Spleen (tissue), 11 donors: ENCODE results near the gene IRAK4. TPM values are rescaled to one million over a fixed set of nuclear protein-coding genes. Genes with fewer than 3 reads are reported as not detected.

Source experiments
- DNase-seq: peaks from one replicate; pipeline ENCODE4 v3.0.0-alpha.2; 2020
- H3K27ac ChIP-seq, 8 donors: fragments of 200-600 bp; sonication (generic) in 7 of 8; 1 replicate in 4 of 8; 2 replicates in 4 of 8; pipeline versions ENCODE4 v1.5.0 to v1.8.0; 2016 to 2021; ENCODE audit warnings: inconsistent platforms in 4 of 8, mild to moderate bottlenecking in 4 of 8, moderate library complexity in 1 of 8
- H3K27me3 ChIP-seq, 7 donors: fragments of 200-600 bp; sonication (generic) in 6 of 7; replicated peaks in 1 of 7; 1 replicate in 4 of 7; 2 replicates in 3 of 7; pipeline versions ENCODE4 v1.5.0 to v1.8.0; 2016 to 2021; ENCODE audit warnings: inconsistent platforms in 3 of 7, mild to moderate bottlenecking in 1 of 7
- H3K36me3 ChIP-seq, 6 donors: fragments of 200-600 bp; sonication (generic) in 5 of 6; 1 replicate in 4 of 6; 2 replicates in 2 of 6; pipeline versions ENCODE4 v1.5.0 to v1.8.0; 2016 to 2021; ENCODE audit warnings: inconsistent platforms in 2 of 6
- H3K4me1 ChIP-seq, 6 donors: fragments of 200-600 bp; sonication (generic) in 5 of 6; 1 replicate in 3 of 6; 2 replicates in 3 of 6; pipeline versions ENCODE4 v1.5.0 to v1.8.0; 2016 to 2021; ENCODE audit warnings: inconsistent platforms in 3 of 6
- H3K4me3 ChIP-seq, 8 donors: fragments of 200-600 bp; sonication (generic) in 7 of 8; 1 replicate in 4 of 8; 2 replicates in 4 of 8; pipeline versions ENCODE4 v1.5.0 to v1.8.0; 2016 to 2021; ENCODE audit warnings: inconsistent platforms in 4 of 8, mild to moderate bottlenecking in 4 of 8, moderate library complexity in 2 of 8
- H3K9me3 ChIP-seq, 8 donors: fragments of 200-600 bp; sonication (generic) in 7 of 8; 1 replicate in 4 of 8; 2 replicates in 4 of 8; pipeline versions ENCODE4 v1.5.0 to v1.8.0; 2016 to 2021; ENCODE audit warnings: inconsistent platforms in 4 of 8
- POLR2A ChIP-seq, 3 donors: fragments of 450-650 bp; IDR thresholded peaks; one replicate each; pipeline ENCODE4 v1.5.1; 2017; ENCODE audit warnings: antibody characterized with exemption in 3 of 3, mild to moderate bottlenecking in 1 of 3
- POLR2AphosphoS5 ChIP-seq, 3 donors: sonication (generic); formaldehyde crosslinking; IDR thresholded peaks; one replicate each; pipeline ENCODE4 v1.5.1; 2017; ENCODE audit warnings: antibody characterized with exemption in 3 of 3
- WGBS, 5 donors: extraction: QIAGEN DNeasy Blood & Tissue Kit in 3 of 5; methylation state at CpG; one replicate each; pipeline versions ENCODE4 v1.1.5 to v1.1.7; 2013 to 2018; 5-methylcytosine and 5-hydroxymethylcytosine counted together
- intact Hi-C: fragments of 100-400 bp; cut with DNase I; formaldehyde crosslinking; loops from one replicate; pipeline ENCODE4 v1.15.0; 2023; ENCODE audit warnings: low total_unique reads
- polyA plus RNA-seq, 3 donors: library from polyadenylated mRNA; stranded (reverse); fragments of 200-250 nt; gene quantifications; one replicate each; pipeline ENCODE4 v1.2.1, GENCODE V29; 2013
- total RNA-seq, 7 donors: library from RNA; depleted of rRNA in 3 of 7; stranded (reverse); fragments of >200 nt in 3 of 7; fragmentation: NEBNext Ultra II Directional in 4 of 7; extraction: Animal tissue kit (Norgen Biotek cat#: 25700) in 4 of 7; gene quantifications; one replicate each; pipeline versions ENCODE4 v1.1.0 to v1.2.1, GENCODE V29; 2016 to 2021
- TF ChIP-seq, protein P1 (sequence below), 11 experiments: fragments of 200-600 bp in 7 of 11; fragments of 450-650 bp in 4 of 11; sonication (generic) in 4 of 11; IDR thresholded peaks in 8 of 11; conservative IDR thresholded peaks in 3 of 11; 1 replicate in 7 of 11; 2 replicates in 4 of 11; pipeline versions ENCODE4 v1.4.0 to v1.8.0; 2016 to 2021; ENCODE audit warnings: antibody characterized with exemption in 11 of 11, inconsistent platforms in 4 of 11, mild to moderate bottlenecking in 1 of 11
- donor health status: healthy with polysubstance abuse.
- donor health status: DM: no; HTN: no; CAD: no; lungs with moderate emphysema.
- donor health status: DM: no; HTN: no; CAD: no.
- donor health status: Bipolar disorder and iron deficiency.
- donor health status: healthy.
- donor health status: DM: no; HTN: no; CAD: no.
- donor health status: DM: yes; HTN: yes; CAD: no.

IRAK4 gene
- total and polyA plus RNA-seq, 10 donors, result 18.1 to 97.9 (median 39.7) TPM

DNA sequence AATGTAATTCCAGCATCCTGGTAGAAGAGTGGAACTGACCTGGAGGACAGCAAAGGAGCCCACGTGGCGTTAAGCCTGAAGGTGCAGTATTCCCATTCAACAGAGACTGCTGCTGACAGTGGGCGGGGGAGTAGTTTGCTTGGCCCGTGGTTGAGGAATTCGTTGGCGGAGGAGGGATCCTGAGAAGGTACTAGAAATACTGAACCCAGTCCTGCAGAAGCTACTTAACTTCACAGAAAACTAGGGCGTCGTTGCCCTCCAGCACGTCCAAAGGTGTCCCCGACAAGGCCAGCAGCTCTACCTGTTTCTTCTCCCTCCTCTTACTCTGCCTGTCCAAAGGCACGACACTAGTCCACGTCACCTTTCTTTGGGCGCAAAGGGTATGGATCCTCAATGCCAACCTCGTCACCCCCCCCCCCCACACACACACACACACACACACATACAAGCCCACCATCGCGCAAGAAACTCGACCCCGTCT lies 464 bp upstream of the IRAK4 start:
- WGBS, 5 donors, result 0 to 3% (median 1%) methylated on average over 17 to 18 of the region's 18 CpGs
- H3K4me3 ChIP-seq, result peak overlapping the region; percentile 53 to 86 (median 74)
- H3K36me3 ChIP-seq, result peaks cover 0 to 18% (median 9%) of the 10 kb centered on the region in 6 donors
- H3K9me3 ChIP-seq, result no peaks in the 10 kb centered on the region
- peak overlapping the region; percentile 36 to 97 (median 94) for H3K27ac ChIP-seq
- intact Hi-C loops, result no loop called here
- no peak for DNase-seq
- H3K4me1 ChIP-seq, result peaks cover 25 to 66% (median 58%) of the 10 kb centered on the region in 6 donors
- H3K27me3 ChIP-seq, result no peaks in the 10 kb centered on the region
- TF ChIP-seq POLR2A (IDR thresholded peaks at IDR 0.05) (no peak), POLR2AphosphoS5 (IDR thresholded peaks at IDR 0.05) (no peak)
- TF ChIP-seq, protein P1, sequence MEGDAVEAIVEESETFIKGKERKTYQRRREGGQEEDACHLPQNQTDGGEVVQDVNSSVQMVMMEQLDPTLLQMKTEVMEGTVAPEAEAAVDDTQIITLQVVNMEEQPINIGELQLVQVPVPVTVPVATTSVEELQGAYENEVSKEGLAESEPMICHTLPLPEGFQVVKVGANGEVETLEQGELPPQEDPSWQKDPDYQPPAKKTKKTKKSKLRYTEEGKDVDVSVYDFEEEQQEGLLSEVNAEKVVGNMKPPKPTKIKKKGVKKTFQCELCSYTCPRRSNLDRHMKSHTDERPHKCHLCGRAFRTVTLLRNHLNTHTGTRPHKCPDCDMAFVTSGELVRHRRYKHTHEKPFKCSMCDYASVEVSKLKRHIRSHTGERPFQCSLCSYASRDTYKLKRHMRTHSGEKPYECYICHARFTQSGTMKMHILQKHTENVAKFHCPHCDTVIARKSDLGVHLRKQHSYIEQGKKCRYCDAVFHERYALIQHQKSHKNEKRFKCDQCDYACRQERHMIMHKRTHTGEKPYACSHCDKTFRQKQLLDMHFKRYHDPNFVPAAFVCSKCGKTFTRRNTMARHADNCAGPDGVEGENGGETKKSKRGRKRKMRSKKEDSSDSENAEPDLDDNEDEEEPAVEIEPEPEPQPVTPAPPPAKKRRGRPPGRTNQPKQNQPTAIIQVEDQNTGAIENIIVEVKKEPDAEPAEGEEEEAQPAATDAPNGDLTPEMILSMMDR (IDR thresholded peaks at IDR 0.05 in 8 of 11, conservative IDR thresholded peaks at IDR 0.05 in 3 of 11), result no peak

DNA sequence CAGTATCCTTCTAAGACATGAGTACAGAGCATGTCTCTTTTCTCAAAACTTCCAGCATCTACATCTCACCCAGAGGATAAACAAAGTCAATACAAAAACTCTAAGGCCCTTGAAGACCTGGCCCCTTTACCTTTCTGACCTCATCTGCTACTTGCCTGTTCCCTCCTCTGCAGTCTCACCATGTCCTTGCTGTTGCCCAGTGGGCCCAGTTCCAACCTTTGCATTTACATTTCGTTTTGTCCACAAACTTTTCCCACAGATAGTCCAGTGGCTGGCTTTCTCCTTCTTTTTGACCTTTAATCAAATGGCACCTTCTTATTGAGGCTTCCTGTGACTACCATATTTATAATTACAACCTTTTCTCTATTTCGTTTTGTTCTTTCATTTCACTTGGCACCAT lies 1.6 kb downstream of the IRAK4 start:
- Histone ChIP-seq H3K27me3 (no peaks in the 10 kb centered on the region), H3K9me3 (no peaks in the 10 kb centered on the region), H3K36me3 (peaks cover 0 to 19% (median under 1%) of the 10 kb centered on the region in 6 donors), H3K4me3 (peak overlapping the region in 6 of 8 donors; percentile 63 to 86 (median 78)), H3K27ac (peak overlapping the region in 3 of 8 donors; percentile 93 to 97 (median 95)), H3K4me1 (peaks cover 25 to 70% (median 51%) of the 10 kb centered on the region in 6 donors)
- no peak for TF ChIP-seq POLR2A (IDR thresholded peaks at IDR 0.05)
- TF ChIP-seq, protein P1 (IDR thresholded peaks at IDR 0.05 in 8 of 11, conservative IDR thresholded peaks at IDR 0.05 in 3 of 11), result no peak
- TF ChIP-seq POLR2AphosphoS5 (IDR thresholded peaks at IDR 0.05), result no peak
- DNase-seq, result no peak
- intact Hi-C loops, result no loop called here
- 75 to 88% (median 86%) methylated on average over 2 of the region's 2 CpGs for WGBS, 5 donors

DNA sequence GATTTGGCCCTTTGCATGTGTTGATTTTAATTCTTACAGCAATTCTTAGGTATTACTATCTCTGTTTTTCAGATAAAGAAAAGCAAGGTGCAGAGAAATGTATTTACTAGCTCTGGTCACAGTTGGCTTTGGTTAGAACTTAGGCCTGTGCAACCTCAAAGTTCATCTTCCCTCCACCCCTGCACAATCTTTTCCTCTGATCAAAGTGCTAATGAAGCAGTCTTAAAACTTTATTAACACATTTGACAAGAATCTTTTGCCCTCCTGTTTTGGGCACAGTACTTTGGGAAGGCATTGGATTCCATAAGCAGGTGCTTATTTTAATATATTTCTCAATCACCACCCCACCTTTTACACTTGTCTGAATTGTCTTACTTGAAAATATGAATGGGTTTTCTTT lies 2.7 kb downstream of the IRAK4 start:
- Histone ChIP-seq H3K4me1 (peaks cover 25 to 71% (median 50%) of the 10 kb centered on the region in 6 donors), H3K36me3 (peaks cover 0 to 19% (median 3%) of the 10 kb centered on the region in 6 donors), H3K4me3 (no peak overlapping the region), H3K27me3 (no peaks in the 10 kb centered on the region), H3K9me3 (no peaks in the 10 kb centered on the region), H3K27ac (no peak overlapping the region)
- DNase-seq, result no peak
- TF ChIP-seq POLR2A (IDR thresholded peaks at IDR 0.05), result no peak
- TF ChIP-seq, protein P1 (IDR thresholded peaks at IDR 0.05 in 8 of 11, conservative IDR thresholded peaks at IDR 0.05 in 3 of 11), result no peak
- no peak for TF ChIP-seq POLR2AphosphoS5 (IDR thresholded peaks at IDR 0.05)
- intact Hi-C loops, result no loop called here

DNA sequence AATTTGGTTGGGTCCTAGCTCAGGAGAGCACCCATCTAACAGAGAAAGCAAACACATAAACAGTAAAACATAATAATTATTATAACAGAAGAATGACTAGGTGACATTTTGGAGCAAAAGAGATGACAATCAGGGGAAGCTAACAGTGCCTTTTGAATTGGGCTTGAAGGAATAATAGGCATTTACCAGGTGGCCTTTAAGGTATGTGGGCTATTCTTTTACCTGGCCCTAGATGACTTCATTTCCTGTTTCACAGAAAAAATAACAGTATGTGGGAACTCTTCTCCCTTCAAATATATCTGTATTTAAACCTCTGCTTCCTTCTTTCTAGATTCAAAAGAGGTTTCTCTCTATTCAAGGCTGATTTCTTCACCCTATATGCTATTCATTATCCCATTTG lies 3.8 kb downstream of the IRAK4 start:
- intact Hi-C loops, result no loop called here
- TF ChIP-seq POLR2A (IDR thresholded peaks at IDR 0.05) (no peak), POLR2AphosphoS5 (IDR thresholded peaks at IDR 0.05) (no peak)
- TF ChIP-seq, protein P1 (IDR thresholded peaks at IDR 0.05 in 8 of 11, conservative IDR thresholded peaks at IDR 0.05 in 3 of 11), result no peak

More for the DNA sequence above, 3.8 kb downstream of the IRAK4 start:
- Histone ChIP-seq H3K27me3 (no peaks in the 10 kb centered on the region), H3K4me1 (peaks cover 24 to 60% (median 43%) of the 10 kb centered on the region in 6 donors), H3K36me3 (peaks cover 0 to 19% (median 3%) of the 10 kb centered on the region in 6 donors), H3K4me3 (no peak overlapping the region), H3K9me3 (no peaks in the 10 kb centered on the region), H3K27ac (no peak overlapping the region)
- DNase-seq, result no peak
